ENCODE results near the gene UBE3D. TPM values are rescaled to one million over a fixed set of nuclear protein-coding genes. Genes with fewer than 3 reads are reported as not detected.

Gene UBE3D
- total and polyA plus RNA-seq, 2 donors (not counting 1 experiment from before 2014, with no cell fraction given), result 3.3 to 11.5 TPM

DNA sequence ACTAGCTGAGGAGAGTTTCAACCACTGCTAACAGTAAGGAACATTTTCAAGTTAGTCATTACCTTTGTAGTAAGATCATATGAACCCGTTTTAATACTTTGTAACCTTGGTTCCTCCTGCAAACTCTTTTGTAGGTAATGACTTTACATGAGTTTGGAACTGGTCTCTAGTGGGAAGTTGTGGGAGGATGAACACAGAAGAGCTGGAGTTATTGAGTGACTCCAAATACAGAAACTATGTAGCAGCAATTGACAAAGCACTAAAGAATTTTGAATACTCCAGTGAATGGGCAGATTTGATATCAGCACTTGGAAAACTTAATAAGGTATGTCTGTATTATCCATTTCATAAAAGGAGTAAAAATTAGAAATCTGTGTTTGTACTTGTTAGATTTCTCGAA, 31.1 kb upstream of the UBE3D start:
- H3K27me3 ChIP-seq (replicated peaks in 1 of 4; ENCODE audit: control extremely low read depth in 1 of 4, control insufficient read depth in 3 of 4, insufficient read depth in 4 of 4, low read length in 3 of 4), result no peaks in the 10 kb centered on the region
- H3K36me3 ChIP-seq (replicated peaks in 1 of 2; ENCODE audit: control extremely low read depth in 1 of 2, control insufficient read depth in 1 of 2, extremely low read depth in 1 of 2, insufficient read depth in 2 of 2, low read length in 1 of 2), result peaks cover 6 to 17% of the 10 kb centered on the region in 2 experiments
- no peak overlapping the region for H3K4me3 ChIP-seq (ENCODE audit: control extremely low read depth in 1 of 5, extremely low read depth in 1 of 5, insufficient read depth in 1 of 5, low read depth in 2 of 5, low read length in 4 of 5)
- no peaks in the 10 kb centered on the region for H3K27me3 Mint-ChIP-seq
- no CpG with 5 or more reads among the region's 2 CpGs for WGBS (ENCODE audit: insufficient coverage)
- H3K27ac Mint-ChIP-seq, result no peak overlapping the region
- H3K79me2 ChIP-seq (ENCODE audit: control insufficient read depth, insufficient read depth, low read length), result peaks cover 28% of the 10 kb centered on the region
- intact Hi-C loops (cut with micrococcal nuclease), result no loop called here
- H3K9me3 Mint-ChIP-seq (ENCODE audit: insufficient read depth), result no peaks in the 10 kb centered on the region
- no peak overlapping the region for H3K4me3 Mint-ChIP-seq
- DNase-seq (no peak), ATAC-seq (ENCODE audit: low read depth) (no peak)
- peaks cover 0 to 2% (median 0%) of the 10 kb centered on the region in 3 donors for H3K9me3 ChIP-seq (ENCODE audit: control extremely low read depth in 1 of 3, control insufficient read depth in 2 of 3, insufficient read depth in 1 of 3, low read length in 2 of 3)
- no peak overlapping the region for H3K27ac ChIP-seq (ENCODE audit: low read length in 2 of 2)
- H3K4me1 Mint-ChIP-seq, result peaks cover 2% of the 10 kb centered on the region
- ChIA-PET POLR2A (no interaction called here), CTCF (interaction anchor here (0.7 to 1.6 kb wide), 2 partner anchors 29 to 42 kb away, joined by 3 to 5 read pairs; partner anchors contain the start of gene DOP1A)
- TF ChIP-seq CTCF (IDR thresholded peaks at IDR 0.05) (no peak), EZH2 (IDR thresholded peaks at IDR 0.05; ENCODE audit: borderline replicate concordance, insufficient read depth, low read depth, low read length, poor library complexity, severe bottlenecking) (no peak)
- no peak overlapping the region for H2AFZ ChIP-seq (ENCODE audit: insufficient read depth, low read depth, low read length, poor library complexity, severe bottlenecking)
- H3K4me2 ChIP-seq (replicated peaks; ENCODE audit: low read depth, low read length, poor library complexity, severe bottlenecking), result no peak overlapping the region
- H3K9ac ChIP-seq (ENCODE audit: low read length), result no peak overlapping the region
- H3K4me1 ChIP-seq (ENCODE audit: control insufficient read depth in 2 of 2, insufficient read depth in 2 of 2, low read length in 2 of 2), result no peaks in the 10 kb centered on the region
- peaks cover 7% of the 10 kb centered on the region for H4K20me1 ChIP-seq (ENCODE audit: control insufficient read depth, insufficient read depth, low read length, poor library complexity, severe bottlenecking)

- no peaks in the 10 kb centered on the region for H3K27me3 ChIP-seq (replicated peaks in 1 of 4; ENCODE audit: control extremely low read depth in 1 of 4, control insufficient read depth in 3 of 4, insufficient read depth in 4 of 4, low read length in 3 of 4)
- H3K9me3 Mint-ChIP-seq (ENCODE audit: insufficient read depth), result no peaks in the 10 kb centered on the region
- H3K4me2 ChIP-seq (replicated peaks; ENCODE audit: low read depth, low read length, poor library complexity, severe bottlenecking), result no peak overlapping the region
- peaks cover 0 to 2% (median 0%) of the 10 kb centered on the region in 3 donors for H3K9me3 ChIP-seq (ENCODE audit: control extremely low read depth in 1 of 3, control insufficient read depth in 2 of 3, insufficient read depth in 1 of 3, low read length in 2 of 3)
- H3K9ac ChIP-seq (ENCODE audit: low read length), result no peak overlapping the region
- peaks cover 3% of the 10 kb centered on the region for H3K4me1 Mint-ChIP-seq
- H3K4me1 ChIP-seq (ENCODE audit: control insufficient read depth in 2 of 2, insufficient read depth in 2 of 2, low read length in 2 of 2), result no peaks in the 10 kb centered on the region
- TF ChIP-seq CTCF (IDR thresholded peaks at IDR 0.05) (no peak), EZH2 (IDR thresholded peaks at IDR 0.05; ENCODE audit: borderline replicate concordance, insufficient read depth, low read depth, low read length, poor library complexity, severe bottlenecking) (no peak)
- no peak overlapping the region for H3K27ac Mint-ChIP-seq
- DNase-seq (no peak), ATAC-seq (ENCODE audit: low read depth) (no peak)
- ChIA-PET POLR2A (no interaction called here), CTCF (interaction anchor here (1.1 kb wide), 1 partner anchor 26 kb away, joined by 3 read pairs; the partner anchor contains the start of gene DOP1A)
- H3K27ac ChIP-seq (ENCODE audit: low read length in 2 of 2), result no peak overlapping the region
- H3K36me3 ChIP-seq (replicated peaks in 1 of 2; ENCODE audit: control extremely low read depth in 1 of 2, control insufficient read depth in 1 of 2, extremely low read depth in 1 of 2, insufficient read depth in 2 of 2, low read length in 1 of 2), result peaks cover 0 to 3% of the 10 kb centered on the region in 2 experiments
- H2AFZ ChIP-seq (ENCODE audit: insufficient read depth, low read depth, low read length, poor library complexity, severe bottlenecking), result no peak overlapping the region
- H4K20me1 ChIP-seq (ENCODE audit: control insufficient read depth, insufficient read depth, low read length, poor library complexity, severe bottlenecking), result peaks cover 12% of the 10 kb centered on the region
- H3K27me3 Mint-ChIP-seq, result no peaks in the 10 kb centered on the region
- H3K4me3 ChIP-seq (ENCODE audit: control extremely low read depth in 1 of 5, extremely low read depth in 1 of 5, insufficient read depth in 1 of 5, low read depth in 2 of 5, low read length in 4 of 5), result no peak overlapping the region
- intact Hi-C loops (cut with micrococcal nuclease), result no loop called here
- peaks cover 34% of the 10 kb centered on the region for H3K79me2 ChIP-seq (ENCODE audit: control insufficient read depth, insufficient read depth, low read length)
- WGBS (ENCODE audit: insufficient coverage), result 100% methylated on average over 2 of the region's 3 CpGs
- no peak overlapping the region for H3K4me3 Mint-ChIP-seq
Observed at GRCh38 chr6:83092756-83093399, 27.2 kb upstream of the UBE3D start.

Measured in B cell (primary cell).